Measurements from ENCODE around the gene CPA5. TPM values are rescaled to one million over a fixed set of nuclear protein-coding genes. Genes with fewer than 3 reads are reported as not detected.
"Not testable (repeated sequence)": the region's sequence is repeated elsewhere in the genome, so short reads cannot be mapped to it uniquely, and the experiment has no call there.

CPA5 gene
- total RNA-seq, 1 donor from 2014 or later = not detected

DNA sequence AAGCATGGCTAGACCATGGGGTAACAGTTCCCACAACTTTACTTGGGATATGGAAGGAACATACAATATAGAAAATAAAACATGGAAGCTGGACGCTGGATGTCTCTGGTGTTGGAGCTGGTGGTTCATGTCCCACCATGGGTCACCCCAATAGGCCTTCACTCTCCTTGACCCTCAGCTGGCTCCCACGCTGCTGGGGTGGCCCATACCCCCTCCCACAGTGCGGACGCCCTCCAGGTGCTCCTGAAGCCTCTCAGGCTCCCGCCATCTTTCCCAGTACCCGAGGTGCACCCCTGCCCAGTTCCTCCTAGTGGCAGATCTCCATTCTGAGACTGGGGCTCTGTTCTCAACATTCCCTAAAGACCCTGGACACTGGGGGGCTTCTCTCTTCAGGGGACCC is 29.9 kb downstream of the CPA5 start:
- H3K4me3 ChIP-seq (ENCODE audit: low read depth, low read length) = no peak overlapping the region
- no peaks in the 10 kb centered on the region for H3K36me3 ChIP-seq (ENCODE audit: control insufficient read depth, insufficient read depth, low read length)
- no peak for DNase-seq (ENCODE audit: low read depth)
- TF ChIP-seq, protein P1, sequence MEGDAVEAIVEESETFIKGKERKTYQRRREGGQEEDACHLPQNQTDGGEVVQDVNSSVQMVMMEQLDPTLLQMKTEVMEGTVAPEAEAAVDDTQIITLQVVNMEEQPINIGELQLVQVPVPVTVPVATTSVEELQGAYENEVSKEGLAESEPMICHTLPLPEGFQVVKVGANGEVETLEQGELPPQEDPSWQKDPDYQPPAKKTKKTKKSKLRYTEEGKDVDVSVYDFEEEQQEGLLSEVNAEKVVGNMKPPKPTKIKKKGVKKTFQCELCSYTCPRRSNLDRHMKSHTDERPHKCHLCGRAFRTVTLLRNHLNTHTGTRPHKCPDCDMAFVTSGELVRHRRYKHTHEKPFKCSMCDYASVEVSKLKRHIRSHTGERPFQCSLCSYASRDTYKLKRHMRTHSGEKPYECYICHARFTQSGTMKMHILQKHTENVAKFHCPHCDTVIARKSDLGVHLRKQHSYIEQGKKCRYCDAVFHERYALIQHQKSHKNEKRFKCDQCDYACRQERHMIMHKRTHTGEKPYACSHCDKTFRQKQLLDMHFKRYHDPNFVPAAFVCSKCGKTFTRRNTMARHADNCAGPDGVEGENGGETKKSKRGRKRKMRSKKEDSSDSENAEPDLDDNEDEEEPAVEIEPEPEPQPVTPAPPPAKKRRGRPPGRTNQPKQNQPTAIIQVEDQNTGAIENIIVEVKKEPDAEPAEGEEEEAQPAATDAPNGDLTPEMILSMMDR (IDR thresholded peaks at IDR 0.05; ENCODE audit: insufficient read depth, low read length, poor library complexity, severe bottlenecking) = no peak
- no peaks in the 10 kb centered on the region for H3K27me3 ChIP-seq (ENCODE audit: control insufficient read depth, insufficient read depth, low read length)

DNA sequence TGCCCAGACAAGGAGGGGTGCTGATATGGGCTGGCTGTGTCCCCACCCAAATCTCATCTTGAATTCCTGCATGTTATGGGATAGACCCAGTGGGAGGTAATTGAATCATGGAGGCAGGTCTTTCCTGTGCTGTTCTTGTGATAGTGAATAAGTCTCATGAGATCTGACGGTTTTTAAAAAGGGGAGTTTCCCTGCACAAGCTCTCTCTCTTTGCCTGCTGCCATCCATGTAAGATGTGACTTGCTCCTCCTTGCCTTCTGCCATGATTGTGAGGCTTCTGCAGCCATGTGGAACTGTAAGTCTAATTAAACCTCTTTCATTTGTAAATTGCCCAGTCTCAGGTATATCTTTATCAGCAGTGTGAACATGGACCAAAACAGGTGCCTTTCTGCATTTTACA is 31.8 kb downstream of the CPA5 start:
- H3K27me3 ChIP-seq (ENCODE audit: control insufficient read depth, insufficient read depth, low read length); H3K36me3 ChIP-seq (ENCODE audit: control insufficient read depth, insufficient read depth, low read length); DNase-seq (ENCODE audit: low read depth); H3K4me3 ChIP-seq (ENCODE audit: low read depth, low read length): not testable (repeated sequence)

- no peak for DNase-seq (ENCODE audit: low read depth)
- Histone ChIP-seq H3K36me3 (ENCODE audit: control insufficient read depth, insufficient read depth, low read length) (no peaks in the 10 kb centered on the region), H3K4me3 (ENCODE audit: low read depth, low read length) (no peak overlapping the region), H3K27me3 (ENCODE audit: control insufficient read depth, insufficient read depth, low read length) (no peaks in the 10 kb centered on the region)
- TF ChIP-seq, protein P1 (IDR thresholded peaks at IDR 0.05; ENCODE audit: insufficient read depth, low read length, poor library complexity, severe bottlenecking) = no peak
Measured at GRCh38 chr7:130377178-130377577, 32.6 kb downstream of the CPA5 start.

DNA sequence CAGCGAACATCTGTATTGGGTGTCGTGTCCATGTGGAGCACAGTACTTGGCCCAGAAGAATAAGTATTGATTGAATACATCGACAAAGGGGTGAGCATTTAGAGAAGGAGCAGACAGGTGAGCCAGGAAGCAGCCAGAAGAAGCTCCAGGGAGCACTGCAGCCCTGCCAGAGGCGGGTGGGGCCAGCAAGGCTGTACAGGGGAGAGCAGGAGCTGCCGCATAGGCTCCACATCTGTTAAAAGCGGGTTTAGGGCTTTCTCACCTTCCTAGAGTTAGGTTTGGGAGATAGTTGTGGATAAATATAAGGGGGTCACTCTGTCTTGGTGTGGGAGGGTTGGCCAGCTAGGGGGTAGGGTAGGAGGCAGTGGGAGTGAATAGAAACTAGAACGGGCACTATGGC is 34.4 kb downstream of the CPA5 start:
- TF ChIP-seq, protein P1 (IDR thresholded peaks at IDR 0.05; ENCODE audit: insufficient read depth, low read length, poor library complexity, severe bottlenecking) = no peak
- no peak for DNase-seq (ENCODE audit: low read depth)
- Histone ChIP-seq H3K4me3 (ENCODE audit: low read depth, low read length) (no peak overlapping the region), H3K36me3 (ENCODE audit: control insufficient read depth, insufficient read depth, low read length) (no peaks in the 10 kb centered on the region), H3K27me3 (ENCODE audit: control insufficient read depth, insufficient read depth, low read length) (no peaks in the 10 kb centered on the region)

DNA sequence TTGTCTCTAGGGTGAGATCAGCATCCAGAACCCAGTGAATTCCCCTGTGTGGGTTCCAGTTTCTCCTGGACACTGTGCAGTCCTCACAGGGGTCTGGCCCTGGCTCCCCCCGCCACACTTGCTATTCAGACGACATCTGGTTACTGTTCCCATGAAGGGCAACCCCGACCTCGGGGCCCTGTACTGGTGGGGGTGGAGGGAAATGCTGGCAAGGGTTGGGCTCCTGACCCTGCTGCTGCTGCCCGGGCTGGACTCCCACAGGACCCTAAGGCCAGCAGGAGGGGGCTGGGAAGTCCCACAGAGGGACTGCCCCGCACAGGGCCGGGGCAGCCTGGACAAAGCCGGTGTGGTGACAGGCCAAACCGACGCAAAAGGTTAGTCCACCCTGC is 34.9 kb downstream of the CPA5 start:
- no peaks in the 10 kb centered on the region for H3K36me3 ChIP-seq (ENCODE audit: control insufficient read depth, insufficient read depth, low read length)
- TF ChIP-seq, protein P1 (IDR thresholded peaks at IDR 0.05; ENCODE audit: insufficient read depth, low read length, poor library complexity, severe bottlenecking) = no peak
- no peak for DNase-seq (ENCODE audit: low read depth)
- no peak overlapping the region for H3K4me3 ChIP-seq (ENCODE audit: low read depth, low read length)
- H3K27me3 ChIP-seq (ENCODE audit: control insufficient read depth, insufficient read depth, low read length) = no peaks in the 10 kb centered on the region

DNA sequence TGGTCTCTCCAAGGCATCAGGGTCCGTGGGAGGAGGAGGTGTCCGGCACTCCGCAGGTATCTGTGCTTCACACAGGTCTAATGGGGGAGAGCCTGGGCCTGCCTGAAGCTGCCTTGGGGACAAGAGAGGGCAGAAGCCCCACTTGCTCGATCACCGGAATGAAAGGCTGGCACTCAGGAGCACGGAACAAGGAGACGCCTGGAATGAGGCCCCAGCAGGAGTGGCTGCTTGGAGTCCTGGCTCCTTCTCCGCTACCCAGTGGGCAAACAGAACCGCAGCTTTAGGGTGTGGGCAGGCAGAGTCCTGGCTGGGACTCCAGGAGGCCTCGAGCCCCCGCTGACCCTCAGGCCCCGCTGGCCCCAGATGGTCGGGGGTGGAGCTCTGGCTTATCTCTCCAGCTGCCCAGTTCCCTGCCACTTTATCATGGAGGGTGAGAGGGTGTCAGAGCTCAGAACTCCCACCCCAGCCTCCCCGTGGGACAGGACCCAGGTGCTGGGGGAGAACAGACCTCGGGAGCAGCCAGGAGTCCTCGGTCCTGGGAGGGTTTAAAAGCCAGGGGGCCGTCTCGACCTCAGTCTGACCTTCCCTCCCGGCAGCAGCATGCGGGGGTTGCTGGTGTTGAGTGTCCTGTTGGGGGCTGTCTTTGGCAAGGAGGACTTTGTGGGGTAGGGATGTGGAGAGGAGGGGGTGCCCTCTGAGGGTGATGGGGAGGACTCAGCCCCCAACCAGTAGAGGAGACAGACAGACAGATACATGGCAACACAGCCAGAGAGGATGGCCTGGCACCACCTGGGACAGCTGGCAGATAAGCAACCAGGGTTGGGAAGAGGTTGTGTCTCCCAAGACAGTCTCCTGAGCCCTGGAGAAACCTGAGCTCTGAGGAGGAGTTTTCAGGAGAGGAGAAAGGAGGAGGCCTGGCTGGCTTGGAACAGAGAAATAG is 35.6 kb downstream of the CPA5 start, which contains the start of gene CPA1:
CPA1 (plus strand) TSS at position 574 of the 940 bp plus-strand sequence; CDS start at position 601, 27 bp downstream.
- no peak for DNase-seq (ENCODE audit: low read depth)
- TF ChIP-seq, protein P1 (IDR thresholded peaks at IDR 0.05; ENCODE audit: insufficient read depth, low read length, poor library complexity, severe bottlenecking) = no peak
- no peaks in the 10 kb centered on the region for H3K27me3 ChIP-seq (ENCODE audit: control insufficient read depth, insufficient read depth, low read length)
- no peaks in the 10 kb centered on the region for H3K36me3 ChIP-seq (ENCODE audit: control insufficient read depth, insufficient read depth, low read length)
- no peak within 1 kb of the TSS for H3K4me3 ChIP-seq (ENCODE audit: low read depth, low read length)

Data from kidney epithelial cell (primary cell).